GM18511 (cell line): ENCODE data around the gene AGO4.
"Not testable (repeated sequence)": the region's sequence is repeated elsewhere in the genome, so short reads cannot be mapped to it uniquely, and the experiment has no call there.

ENCODE experiments used
- ATAC-seq: cut with Tn5 transposase; IDR thresholded peaks from one replicate; pipeline ENCODE4 v1.9.1; 2021; ENCODE audit warnings: mild to moderate bottlenecking, moderate library complexity; ENCODE audit not compliant: unreplicated experiment

Gene AGO4

GRCh38 chr1:35807614-35808449, at the start of gene AGO4:
TSS of gene AGO4 (plus strand) at chr1:35808016. CDS start at chr1:35808417, 401 bp downstream.
- ATAC-seq = no peak

- no peak for ATAC-seq
Measured at GRCh38 chr1:35762141-35762540, 45.7 kb upstream of the AGO4 start.

GRCh38 chr1:35763201-35763600, 44.6 kb upstream of the AGO4 start:
- no peak for ATAC-seq

GRCh38 chr1:35764283-35764682, 43.5 kb upstream of the AGO4 start:
- no peak for ATAC-seq

- ATAC-seq = no peak
Measured at GRCh38 chr1:35768350-35769187, 39.2 kb upstream of the AGO4 start.

- peak; percentile 86 for ATAC-seq
Measured at GRCh38 chr1:35769188-35769758, 38.5 kb upstream of the AGO4 start.

- ATAC-seq = no peak
Measured at GRCh38 chr1:35773711-35774110, 34.1 kb upstream of the AGO4 start.

- not testable (repeated sequence) for ATAC-seq
Measured at GRCh38 chr1:35776172-35776571, 31.6 kb upstream of the AGO4 start.

- ATAC-seq = no peak
Measured at GRCh38 chr1:35777109-35777508, 30.7 kb upstream of the AGO4 start.

GRCh38 chr1:35783055-35783583, 24.7 kb upstream of the AGO4 start:
- no peak for ATAC-seq

- ATAC-seq = not testable (repeated sequence)
Measured at GRCh38 chr1:35784364-35784763, 23.5 kb upstream of the AGO4 start.

- no peak for ATAC-seq
Measured at GRCh38 chr1:35788139-35788538, 19.7 kb upstream of the AGO4 start.

- no peak for ATAC-seq
Measured at GRCh38 chr1:35790670-35791069, 17.1 kb upstream of the AGO4 start.

GRCh38 chr1:35795295-35795694, 12.5 kb upstream of the AGO4 start:
- ATAC-seq = no peak

- ATAC-seq = no peak
Measured at GRCh38 chr1:35797380-35797779, 10.4 kb upstream of the AGO4 start.

GRCh38 chr1:35798019-35798418, 9.8 kb upstream of the AGO4 start:
- ATAC-seq = not testable (repeated sequence)

GRCh38 chr1:35800167-35800887, 7.5 kb upstream of the AGO4 start:
- ATAC-seq = not testable (repeated sequence)

- no peak for ATAC-seq
Measured at GRCh38 chr1:35808450-35809113, 766 bp downstream of the AGO4 start.

GRCh38 chr1:35809114-35810095, 1.6 kb downstream of the AGO4 start:
- ATAC-seq = no peak
